PC-3 (cell line): ENCODE results near the gene APEX2.

ENCODE experiments used
- CTCF ChIP-seq: fragments of 300-600 bp; sonication (generic); conservative IDR thresholded peaks from 2 replicates; pipeline ENCODE4 v1.5.1; 2017; ENCODE audit warnings: antibody characterized with exemption, low read depth, mild to moderate bottlenecking, low read length
- EZH2 ChIP-seq: fragments of 300-600 bp; sonication (generic); IDR thresholded peaks from one replicate; pipeline ENCODE4 v1.6.1; 2017; ENCODE audit warnings: antibody characterized with exemption, mild to moderate bottlenecking, low read length; ENCODE audit not compliant: unreplicated experiment
- EZH2phosphoT487 ChIP-seq: fragments of 300-600 bp; sonication (generic); IDR thresholded peaks from 2 replicates; pipeline ENCODE4 v1.6.1; 2018; ENCODE audit warnings: mild to moderate bottlenecking, antibody characterized with exemption, low read length, borderline replicate concordance

DNA sequence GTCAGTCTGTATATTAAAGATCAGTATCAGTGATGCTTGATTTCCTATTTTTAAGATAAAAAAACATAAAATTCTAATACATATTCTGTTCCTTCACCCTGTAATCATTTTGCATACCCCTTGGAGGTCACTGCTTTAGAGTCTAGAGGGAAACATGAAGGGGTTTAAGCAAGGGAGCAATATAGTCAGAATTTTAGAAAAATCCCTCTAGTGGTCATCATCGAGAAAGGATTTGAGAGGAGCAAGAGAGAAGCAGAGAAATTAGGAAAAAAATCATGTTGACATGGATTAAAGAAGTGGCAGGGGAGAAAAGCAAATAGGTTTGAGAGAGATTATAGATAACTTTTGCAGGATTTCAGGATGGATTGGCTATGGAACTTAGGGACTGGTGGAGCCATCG is 11.1 kb downstream of the APEX2 start:
- TF ChIP-seq CTCF (peak; percentile 63), EZH2 (no peak), EZH2phosphoT487 (no peak)
